Coronary artery (tissue), 2 donors: ENCODE measurements around the gene CCDC73.

Experiments used
- DNase-seq: peaks from one replicate; pipeline ENCODE4 v3.0.0-alpha.2; 2017; ENCODE audit warnings: low spot score
- H3K27ac ChIP-seq, 2 donors: fragments of 200-600 bp; sonication (generic); one replicate each; pipeline ENCODE4 v1.5.1; 2016 to 2019
- H3K4me3 ChIP-seq: fragments of 200-600 bp; sonication (generic); 2 replicates; pipeline ENCODE4 v1.5.1; 2016; ENCODE audit warnings: mild to moderate bottlenecking, moderate library complexity
- TF ChIP-seq, protein P1 (sequence below): fragments of 200-600 bp; sonication (generic); IDR thresholded peaks from one replicate; pipeline ENCODE4 v1.5.1; 2019; ENCODE audit warnings: antibody characterized with exemption

CCDC73 gene

DNA sequence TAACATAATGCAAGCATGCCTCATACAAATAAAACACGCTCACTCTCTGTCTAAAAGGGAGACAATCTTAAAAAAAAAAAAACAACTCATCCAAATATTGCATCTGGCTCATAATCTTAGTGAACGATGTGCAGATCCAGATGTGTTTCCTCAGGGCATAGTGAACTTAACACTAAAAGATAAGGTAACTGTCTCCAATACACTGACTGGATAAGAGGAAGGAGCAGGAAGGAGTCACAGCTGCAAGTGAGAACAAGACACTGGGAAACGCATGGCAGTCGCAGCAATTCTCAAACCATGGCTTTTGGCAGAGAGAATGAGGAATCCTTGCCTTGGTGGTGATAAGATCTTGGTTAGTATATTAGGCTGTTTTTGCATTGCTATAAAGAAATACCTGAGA lies 220.0 kb downstream of the CCDC73 start:
- DNase-seq: no peak
- TF ChIP-seq, protein P1, sequence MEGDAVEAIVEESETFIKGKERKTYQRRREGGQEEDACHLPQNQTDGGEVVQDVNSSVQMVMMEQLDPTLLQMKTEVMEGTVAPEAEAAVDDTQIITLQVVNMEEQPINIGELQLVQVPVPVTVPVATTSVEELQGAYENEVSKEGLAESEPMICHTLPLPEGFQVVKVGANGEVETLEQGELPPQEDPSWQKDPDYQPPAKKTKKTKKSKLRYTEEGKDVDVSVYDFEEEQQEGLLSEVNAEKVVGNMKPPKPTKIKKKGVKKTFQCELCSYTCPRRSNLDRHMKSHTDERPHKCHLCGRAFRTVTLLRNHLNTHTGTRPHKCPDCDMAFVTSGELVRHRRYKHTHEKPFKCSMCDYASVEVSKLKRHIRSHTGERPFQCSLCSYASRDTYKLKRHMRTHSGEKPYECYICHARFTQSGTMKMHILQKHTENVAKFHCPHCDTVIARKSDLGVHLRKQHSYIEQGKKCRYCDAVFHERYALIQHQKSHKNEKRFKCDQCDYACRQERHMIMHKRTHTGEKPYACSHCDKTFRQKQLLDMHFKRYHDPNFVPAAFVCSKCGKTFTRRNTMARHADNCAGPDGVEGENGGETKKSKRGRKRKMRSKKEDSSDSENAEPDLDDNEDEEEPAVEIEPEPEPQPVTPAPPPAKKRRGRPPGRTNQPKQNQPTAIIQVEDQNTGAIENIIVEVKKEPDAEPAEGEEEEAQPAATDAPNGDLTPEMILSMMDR: no peak
- no peak overlapping the region for H3K27ac ChIP-seq
- no peak overlapping the region for H3K4me3 ChIP-seq

DNA sequence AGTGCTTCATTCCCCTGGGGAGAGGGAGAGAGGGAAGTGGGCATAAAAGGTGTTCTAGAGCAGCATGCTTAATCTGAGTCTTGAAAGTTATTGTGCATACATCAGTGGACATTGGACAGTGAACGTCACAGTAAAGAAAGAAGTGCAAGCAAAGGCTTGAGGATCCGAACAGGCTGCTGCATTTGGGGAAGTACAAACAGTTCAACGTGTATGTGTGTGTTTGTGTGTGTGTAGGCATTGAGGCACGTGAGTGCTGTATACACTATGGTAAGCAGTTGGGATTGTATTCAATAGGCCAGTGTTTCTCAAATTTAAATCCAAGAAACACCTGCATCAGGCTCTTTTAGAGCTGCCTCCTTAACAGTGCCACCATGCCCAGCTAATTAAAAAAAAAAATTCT lies 221.2 kb downstream of the CCDC73 start:
- Histone ChIP-seq H3K4me3 (no peak overlapping the region), H3K27ac (no peak overlapping the region)
- DNase-seq: no peak
- TF ChIP-seq, protein P1: no peak

DNA sequence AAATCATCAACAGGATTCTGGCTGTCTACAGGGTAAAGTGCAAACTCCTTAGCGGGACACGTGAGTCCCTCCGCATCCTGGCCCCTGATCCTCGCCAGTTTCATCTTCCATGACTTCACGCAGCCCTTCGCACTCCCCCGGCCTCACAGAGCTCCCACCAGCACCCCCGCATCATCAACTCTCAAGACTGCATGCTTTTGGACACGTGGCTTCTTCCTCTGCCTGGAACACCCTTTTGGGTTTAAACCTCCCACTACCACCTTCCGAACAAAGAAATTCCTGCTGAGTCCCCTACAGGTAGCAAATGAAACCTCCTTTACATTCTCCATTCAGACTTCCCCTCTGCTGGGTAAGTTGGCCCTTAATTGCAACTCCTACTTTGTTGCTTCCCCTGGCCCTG lies 223.4 kb downstream of the CCDC73 start:
- DNase-seq: no peak
- TF ChIP-seq, protein P1: no peak
- no peak overlapping the region for H3K27ac ChIP-seq

DNA sequence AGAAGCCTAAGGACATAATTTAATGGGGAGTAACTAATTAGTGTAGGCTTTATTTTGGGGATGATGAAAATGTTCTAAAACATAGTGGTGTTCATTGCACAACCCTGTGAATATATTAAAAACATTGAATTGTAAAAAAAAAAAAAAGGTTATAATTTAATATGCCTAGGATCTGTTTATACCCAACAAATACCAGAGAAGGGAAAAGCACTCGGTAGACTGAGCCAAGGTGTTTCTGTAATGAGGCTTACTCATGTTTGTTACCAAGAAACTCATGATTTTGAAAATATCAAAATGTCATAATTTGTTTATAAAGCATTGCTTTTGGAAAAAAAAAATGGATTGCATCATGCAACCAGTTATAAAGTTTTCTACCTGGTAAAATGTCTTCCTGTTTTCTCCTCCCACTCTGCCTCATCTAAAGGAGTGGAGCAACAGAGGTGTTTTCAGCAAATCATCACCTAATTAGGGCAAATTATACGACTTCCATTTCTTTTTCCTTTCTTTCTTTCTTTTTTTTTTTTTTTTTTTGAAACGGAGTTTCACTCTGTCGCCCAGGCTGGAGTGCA lies 225.1 kb downstream of the CCDC73 start:
- DNase-seq: no peak
- no peak overlapping the region for H3K4me3 ChIP-seq
- TF ChIP-seq, protein P1: no peak
- no peak overlapping the region for H3K27ac ChIP-seq

More for the DNA sequence above, 223.4 kb downstream of the CCDC73 start:
- H3K4me3 ChIP-seq: no peak overlapping the region

DNA sequence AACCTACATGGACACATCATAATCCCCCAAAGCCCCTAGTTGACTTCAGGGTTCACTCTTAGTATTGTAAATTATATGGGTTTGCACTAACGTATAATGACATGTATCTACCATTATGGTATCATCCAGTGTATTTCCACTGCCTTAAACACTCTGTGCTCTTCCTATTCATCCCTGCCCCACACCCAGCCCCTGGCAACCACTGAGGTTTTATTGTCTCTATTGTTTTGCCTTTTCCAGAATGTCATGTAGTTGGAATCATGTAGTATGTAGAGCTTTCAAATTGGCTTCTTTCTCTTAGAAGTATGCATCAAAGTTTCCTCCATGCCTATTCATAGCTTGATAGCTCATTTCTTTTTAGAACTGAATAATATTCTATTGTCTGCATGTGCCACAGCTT lies 227.3 kb downstream of the CCDC73 start:
- TF ChIP-seq, protein P1: no peak
- Histone ChIP-seq H3K4me3 (no peak overlapping the region), H3K27ac (no peak overlapping the region)
- no peak for DNase-seq

DNA sequence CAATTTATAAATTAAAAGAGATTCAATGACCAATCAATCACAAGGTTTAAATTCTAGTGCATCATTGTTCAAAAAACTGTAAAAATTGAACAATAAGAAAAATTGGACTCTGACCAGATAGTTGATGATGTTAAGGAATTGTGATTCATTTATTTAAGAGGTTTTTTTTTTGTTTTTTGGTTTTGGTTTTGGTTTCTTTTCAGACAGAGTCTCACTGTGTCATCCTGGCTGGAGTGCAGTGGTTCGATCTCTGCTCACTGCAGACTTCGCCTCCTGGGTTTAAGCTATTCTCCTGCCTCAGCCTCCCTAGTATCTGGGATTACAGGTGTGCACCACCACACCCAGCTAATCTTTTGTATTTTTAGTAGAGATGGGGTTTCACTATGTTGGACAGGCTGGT lies 227.9 kb downstream of the CCDC73 start:
- Histone ChIP-seq H3K27ac (no peak overlapping the region), H3K4me3 (no peak overlapping the region)
- DNase-seq: no peak
- TF ChIP-seq, protein P1: no peak

DNA sequence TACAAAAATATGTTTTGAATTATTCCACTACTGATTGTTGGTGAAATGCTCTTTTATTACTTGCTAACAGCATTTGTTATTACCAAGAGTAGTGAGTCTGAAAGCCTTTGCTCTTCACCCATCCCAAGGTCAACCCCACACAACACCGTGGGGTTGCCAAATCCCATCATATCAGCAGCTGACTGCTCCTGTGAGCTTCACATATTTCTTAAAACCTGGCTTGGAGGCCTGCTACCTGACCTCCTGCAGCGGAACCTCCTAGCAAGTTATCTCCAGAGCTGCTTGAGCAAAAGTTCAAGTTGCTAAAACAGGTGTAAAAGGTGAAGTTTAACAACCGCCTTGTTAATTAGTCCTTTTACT lies 230.9 kb downstream of the CCDC73 start:
- no peak overlapping the region for H3K27ac ChIP-seq
- H3K4me3 ChIP-seq: no peak overlapping the region
- DNase-seq: no peak
- TF ChIP-seq, protein P1: no peak
